Colon (tissue), 2 donors: Measurements from ENCODE around the gene MIPEP.

Experiments used
- FAIRE-seq: peaks from 2 replicates; lab custom pipeline; 2012; peaks lifted over from hg19 to GRCh38; lab: Jason Lieb, UNC
- donor health status: control.
- donor health status: control.

Gene MIPEP

GRCh38 chr13:23851106-23851505 lies 38.1 kb downstream of the MIPEP start:
- FAIRE-seq, result no peak

DNA sequence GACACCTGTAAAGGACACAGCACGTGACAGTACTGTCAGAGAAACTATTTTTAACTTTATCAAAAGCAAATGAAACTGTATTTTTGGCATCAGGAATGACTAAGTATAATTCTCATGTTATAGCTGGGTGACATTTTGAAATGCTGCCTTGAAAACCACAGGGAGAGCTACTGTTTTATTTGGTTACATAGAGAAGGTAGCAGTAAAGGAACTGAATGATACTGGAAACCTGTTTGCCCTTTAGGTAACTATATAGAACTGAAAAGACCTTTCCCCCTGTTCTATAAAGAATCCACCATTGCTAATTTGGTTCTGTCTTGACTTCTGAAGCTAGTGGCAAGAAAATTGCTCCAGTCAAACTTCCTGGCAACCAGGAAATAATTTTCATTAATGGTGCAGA lies 39.1 kb downstream of the MIPEP start:
- FAIRE-seq, result no peak

- no peak for FAIRE-seq
Observed at GRCh38 chr13:23849670-23850069, 39.5 kb downstream of the MIPEP start.

DNA sequence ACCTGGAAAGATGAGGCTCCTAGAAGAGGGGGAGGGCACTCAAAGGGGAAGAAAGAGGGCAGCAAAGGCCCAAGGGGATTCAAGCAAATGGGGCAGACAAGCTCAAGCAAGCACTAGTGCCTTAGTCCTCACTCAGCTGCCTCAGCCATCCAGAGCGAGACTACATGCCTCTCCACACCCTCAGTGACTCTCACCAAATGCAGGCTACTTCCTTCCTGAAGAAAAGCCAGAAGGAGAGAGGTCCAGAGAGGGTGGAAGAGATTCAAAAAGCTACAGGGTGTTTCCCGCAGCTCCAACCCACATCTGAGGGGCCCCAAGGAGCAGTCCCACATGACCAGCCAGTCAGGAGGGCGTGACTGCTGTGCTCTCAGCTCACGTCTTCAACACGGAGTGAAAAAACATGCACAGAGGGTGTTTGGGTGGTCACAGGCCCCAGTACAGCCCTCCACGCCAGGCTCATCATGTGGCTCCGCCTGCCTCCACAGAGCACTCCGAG lies 40.5 kb downstream of the MIPEP start:
- FAIRE-seq, result no peak

DNA sequence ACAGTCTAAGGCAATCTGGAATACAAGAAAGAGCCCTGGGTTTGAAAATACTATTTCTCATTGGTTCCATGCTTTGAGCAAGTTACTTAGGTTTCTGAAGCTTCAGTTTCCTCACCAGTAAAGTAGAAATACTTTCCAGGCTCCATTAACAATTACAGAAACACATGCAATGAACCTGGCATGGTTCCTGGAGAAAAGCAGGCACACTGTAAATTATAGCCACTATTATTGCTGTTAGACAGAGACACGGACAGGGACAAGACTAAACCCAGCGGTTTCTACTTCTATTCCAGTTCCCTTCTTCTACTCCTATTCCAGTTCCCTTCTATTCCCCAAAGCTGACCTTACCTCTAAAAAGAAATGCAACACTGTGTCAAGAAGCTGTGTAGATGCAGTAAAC lies 41.2 kb downstream of the MIPEP start:
- no peak for FAIRE-seq

GRCh38 chr13:23847497-23847896 lies 41.7 kb downstream of the MIPEP start:
- FAIRE-seq, result no peak

- no peak for FAIRE-seq
Observed at GRCh38 chr13:23845105-23845725, 44.0 kb downstream of the MIPEP start.

DNA sequence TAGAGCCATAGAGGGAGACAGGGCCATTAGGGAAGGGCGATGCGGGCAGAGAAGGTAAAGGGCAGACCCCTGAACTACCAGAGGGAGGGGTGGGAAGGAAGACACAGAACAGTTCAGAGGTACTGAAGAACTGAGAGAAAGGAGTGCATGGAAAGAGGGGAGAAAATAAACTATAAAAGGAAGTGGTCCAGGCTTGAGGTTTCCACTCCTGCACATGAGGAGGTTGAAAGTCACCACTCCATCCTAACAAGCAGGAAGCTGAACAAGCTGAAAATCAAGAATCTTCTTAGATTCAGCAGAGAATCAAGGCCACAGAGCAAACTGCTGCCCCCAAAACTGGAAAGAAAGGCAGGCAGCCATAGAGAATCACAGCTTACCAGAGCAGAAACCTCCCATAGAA lies 45.1 kb downstream of the MIPEP start:
- FAIRE-seq, result no peak

DNA sequence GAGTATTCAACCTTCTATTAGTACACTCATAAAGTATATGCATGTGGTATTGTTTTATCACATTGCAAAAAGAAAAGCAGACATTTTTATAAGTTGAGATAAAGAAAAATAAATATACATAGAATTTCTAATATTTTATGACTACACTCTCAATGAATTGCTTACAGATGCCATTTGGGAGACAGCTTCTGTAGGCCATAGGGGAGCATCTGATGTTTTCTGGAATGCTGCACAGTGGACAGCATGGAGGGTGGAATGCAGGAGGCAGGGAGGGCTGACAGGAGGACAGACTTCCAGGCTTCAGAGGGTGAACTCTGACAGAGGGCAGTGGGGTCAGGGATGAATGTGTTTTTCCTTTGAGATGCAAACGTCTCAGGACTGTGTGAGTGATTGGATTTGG lies 45.8 kb downstream of the MIPEP start:
- no peak for FAIRE-seq

GRCh38 chr13:23842406-23842805 lies 46.8 kb downstream of the MIPEP start:
- no peak for FAIRE-seq

GRCh38 chr13:23833733-23834611 lies 55.2 kb downstream of the MIPEP start:
- no peak for FAIRE-seq

DNA sequence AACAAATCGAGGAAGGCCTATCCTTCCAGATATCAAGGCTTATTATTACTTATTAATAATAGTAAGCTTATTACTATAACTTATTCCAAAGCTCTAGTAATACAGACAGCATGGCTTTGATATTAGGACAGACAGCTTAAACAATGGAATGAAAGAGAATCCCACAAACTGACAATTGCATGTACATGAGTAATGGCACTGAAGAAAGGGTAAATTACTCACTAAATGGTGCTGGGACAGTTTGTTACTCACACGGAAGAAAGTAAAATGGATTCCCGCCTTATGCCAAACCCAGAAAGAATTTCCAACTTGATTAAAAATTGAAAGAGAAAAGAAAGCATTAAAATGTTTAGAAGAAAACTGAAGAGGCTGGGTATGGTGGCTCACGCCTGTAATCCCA lies 60.3 kb downstream of the MIPEP start:
- FAIRE-seq, result no peak

GRCh38 chr13:23828086-23828485 lies 61.1 kb downstream of the MIPEP start:
- FAIRE-seq, result no peak

GRCh38 chr13:23825179-23825578 lies 64.0 kb downstream of the MIPEP start:
- FAIRE-seq, result no peak

DNA sequence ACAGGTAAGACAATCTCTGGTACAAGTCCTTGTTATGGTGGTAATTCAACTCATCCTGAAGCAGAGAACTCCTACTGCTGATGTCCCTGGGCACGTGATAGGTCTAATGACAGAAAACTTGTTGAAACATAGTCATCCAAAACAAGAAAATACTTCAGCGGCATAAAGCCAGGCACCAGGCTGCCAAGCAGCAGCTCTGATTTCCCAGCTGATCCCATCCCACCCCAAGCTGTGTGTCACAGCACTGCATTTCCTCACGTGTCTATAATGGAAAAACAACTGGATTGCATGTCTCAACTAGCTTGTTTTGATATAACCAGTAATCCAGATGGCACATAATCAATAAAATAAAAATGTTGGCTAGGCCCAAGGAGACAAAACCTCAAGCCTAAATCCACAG lies 64.8 kb downstream of the MIPEP start:
- FAIRE-seq, result no peak

DNA sequence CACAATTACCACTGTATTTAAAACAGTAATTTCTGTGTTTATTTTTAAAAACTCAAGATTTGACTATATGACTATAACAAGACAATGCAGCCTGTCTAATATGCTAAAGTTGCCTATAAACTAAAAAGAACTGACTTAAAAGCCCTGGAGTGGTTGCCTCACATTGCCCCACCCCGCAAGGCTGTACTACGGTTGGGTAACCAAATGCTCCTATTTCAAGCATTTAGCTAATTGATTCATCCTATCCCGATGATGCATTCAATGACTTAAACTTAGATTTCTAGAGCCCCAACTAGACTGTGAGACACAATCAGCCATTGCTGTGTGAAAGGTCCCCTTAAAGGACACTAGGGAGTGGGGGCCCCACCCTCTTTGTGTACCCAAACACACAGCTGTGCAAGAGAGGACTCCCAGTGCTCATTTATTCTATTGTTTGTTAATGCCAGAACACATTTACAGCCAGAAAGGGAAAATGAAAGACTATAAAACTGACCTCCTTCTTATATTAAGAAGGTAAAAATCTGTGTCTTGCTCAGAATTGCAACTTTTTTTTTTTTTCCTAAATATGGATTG lies 66.9 kb downstream of the MIPEP start:
- FAIRE-seq, result no peak

- no peak for FAIRE-seq
Observed at GRCh38 chr13:23820530-23820929, 68.7 kb downstream of the MIPEP start.

DNA sequence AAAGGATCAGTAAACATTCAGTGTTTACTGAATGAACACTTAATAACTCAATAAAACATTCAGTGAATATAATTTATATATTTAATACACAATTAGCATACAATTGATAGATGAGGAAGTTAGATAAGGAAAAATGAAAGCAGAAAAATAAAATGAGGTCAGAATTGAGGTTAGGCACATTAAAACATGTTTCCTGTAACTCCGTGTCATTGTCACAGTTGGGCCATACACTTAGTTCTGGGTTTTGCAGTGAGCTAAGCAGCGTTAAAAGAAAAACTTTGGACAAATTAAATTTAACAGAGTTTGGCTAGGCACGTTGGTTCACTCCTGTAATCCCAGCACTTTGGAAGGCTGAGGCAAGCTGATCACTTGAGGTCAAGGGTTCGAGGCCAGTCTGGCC lies 71.4 kb downstream of the MIPEP start:
- FAIRE-seq, result no peak

- no peak for FAIRE-seq
Observed at GRCh38 chr13:23817136-23817535, 72.1 kb downstream of the MIPEP start.

DNA sequence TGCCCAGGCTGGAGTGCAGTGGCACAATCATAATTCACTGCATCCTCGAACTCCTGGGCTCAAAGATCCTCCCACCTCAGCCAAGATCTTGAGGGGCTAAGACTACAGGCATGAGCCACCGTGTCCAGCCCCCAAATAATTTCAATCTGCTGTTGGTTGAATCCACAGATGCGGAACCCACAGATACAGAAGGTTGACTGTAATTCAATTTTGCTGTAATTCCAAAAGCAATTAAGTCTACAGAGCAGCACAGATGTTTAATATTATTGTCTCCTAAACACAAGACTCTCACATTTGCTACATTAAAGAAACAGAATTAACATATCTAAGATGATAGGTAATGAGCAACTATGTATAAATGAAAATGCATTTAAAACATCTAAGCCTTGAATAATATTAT lies 75.6 kb downstream of the MIPEP start:
- no peak for FAIRE-seq

- no peak for FAIRE-seq
Observed at GRCh38 chr13:23811366-23812062, 77.7 kb downstream of the MIPEP start.

DNA sequence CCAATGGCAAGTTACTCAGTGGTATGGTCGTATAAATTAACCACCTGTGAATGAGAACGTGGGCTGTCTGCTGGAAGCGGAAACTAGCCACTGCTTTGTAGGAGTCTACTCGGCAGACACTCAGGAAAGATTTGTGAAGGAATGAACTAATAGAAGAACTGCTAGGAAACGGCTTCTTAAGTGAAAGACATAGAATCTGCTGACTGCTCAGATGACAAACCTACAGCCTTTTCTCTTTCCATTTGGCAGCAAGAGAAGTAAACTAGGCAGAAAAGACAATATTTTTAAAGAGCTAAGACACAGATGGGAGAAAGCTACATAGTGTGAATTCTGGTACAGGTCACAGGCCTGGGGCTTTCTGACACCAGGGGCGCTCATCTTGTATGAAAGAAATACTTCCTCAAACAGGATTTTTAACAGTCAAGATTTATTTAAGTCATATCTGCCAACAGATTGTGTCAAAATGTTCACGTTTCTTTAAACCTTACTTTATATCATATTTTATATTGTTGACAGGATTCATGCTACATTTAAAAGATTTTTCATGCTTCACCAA lies 78.4 kb downstream of the MIPEP start:
- FAIRE-seq, result no peak
